Right lung (tissue), 5 donors: ENCODE data around the gene NOS1AP. TPM values are rescaled to one million over a fixed set of nuclear protein-coding genes. Genes with fewer than 3 reads are reported as not detected.
A peak's percentile ranks its signal among the peaks of the same experiment; 100 is the strongest.

Experiments
- DNase-seq, 2 donors: peaks; one replicate each; pipeline ENCODE4 v3.0.0-alpha.2; 2013
- polyA plus RNA-seq, 5 donors: library from polyadenylated mRNA; unstranded; fragments of 120-200 nt; gene quantifications; one replicate each; pipeline versions ENCODE4 v1.2.1 to v1.2.3, GENCODE V29; 2013; ENCODE audit warnings: inconsistent platforms in 1 of 5, low replicate concordance in 1 of 5; ENCODE audit not compliant: insufficient read length in 5 of 5, insufficient read depth in 1 of 5

Gene NOS1AP
- polyA plus RNA-seq, 5 donors, result 2.0 to 3.2 (median 2.8) TPM

- no peak for DNase-seq
Observed at GRCh38 chr1:162218546-162218945, 149.1 kb downstream of the NOS1AP start.

DNA sequence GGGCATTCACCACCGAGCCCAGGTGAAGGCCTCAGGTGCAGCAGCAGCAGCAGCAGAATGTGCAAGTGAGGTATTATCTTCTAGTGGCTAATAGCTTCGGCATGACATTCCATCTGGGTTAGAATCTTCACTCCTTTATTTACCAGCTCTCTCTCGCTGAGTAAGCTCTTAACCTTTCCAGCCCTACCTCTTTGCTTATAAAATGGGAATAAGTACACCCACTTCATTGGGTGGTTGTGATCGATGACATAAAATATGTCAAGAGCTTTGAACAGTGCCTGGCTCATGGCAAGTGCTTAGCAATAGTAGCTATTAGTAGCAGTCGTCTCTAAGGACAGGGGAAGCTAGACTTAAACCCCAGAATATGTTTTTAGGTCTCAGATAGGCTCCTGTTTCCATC, 149.5 kb downstream of the NOS1AP start:
- DNase-seq, result no peak

DNA sequence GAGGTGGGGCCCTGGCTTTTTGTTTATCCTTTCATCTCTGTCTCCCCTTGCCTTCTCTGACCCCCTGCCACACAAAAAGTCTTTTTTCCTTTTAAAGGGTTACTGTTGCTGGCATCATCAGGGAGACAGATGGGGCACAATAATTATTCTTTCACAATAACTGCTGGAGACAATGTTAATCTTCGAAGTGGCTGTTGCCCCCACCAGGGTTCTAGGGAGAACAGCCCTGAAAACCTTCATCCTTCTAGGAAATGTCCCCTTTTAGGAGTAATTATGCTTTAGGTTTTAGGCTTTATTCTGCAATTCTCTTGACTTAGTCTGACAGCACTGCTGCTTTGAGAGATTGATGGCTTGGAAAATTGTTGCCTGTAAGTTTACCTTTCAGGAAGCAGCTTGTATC, 150.0 kb downstream of the NOS1AP start:
- DNase-seq, result no peak

DNA sequence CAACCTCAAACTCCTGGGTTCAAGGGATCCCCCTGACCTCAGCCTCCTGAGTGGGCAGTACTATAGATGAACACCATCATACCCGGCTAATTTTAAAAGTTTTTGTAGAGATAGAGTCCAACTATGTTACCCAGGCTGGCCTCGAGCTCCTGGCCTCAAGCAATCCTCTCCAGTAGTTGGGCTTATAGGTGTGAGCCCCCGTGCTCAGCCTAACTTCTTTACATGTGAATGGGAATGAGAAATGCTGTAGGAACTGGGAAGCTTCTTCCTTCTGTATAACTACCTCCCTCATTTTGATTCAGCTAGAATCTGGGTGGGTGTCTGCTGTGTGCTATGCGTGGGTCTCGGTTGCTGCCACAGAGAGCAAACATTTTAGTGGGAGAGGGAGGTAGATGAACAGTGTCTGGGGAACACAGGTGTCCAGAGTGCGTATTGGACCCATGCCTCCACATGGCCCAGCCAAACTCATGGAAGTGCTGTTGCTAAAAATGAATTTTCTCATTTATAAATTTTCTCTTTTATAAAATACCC, 150.6 kb downstream of the NOS1AP start:
- no peak for DNase-seq

GRCh38 chr1:162222014-162222413, 152.5 kb downstream of the NOS1AP start:
- DNase-seq, result no peak

GRCh38 chr1:162222730-162223129, 153.2 kb downstream of the NOS1AP start:
- no peak for DNase-seq

DNA sequence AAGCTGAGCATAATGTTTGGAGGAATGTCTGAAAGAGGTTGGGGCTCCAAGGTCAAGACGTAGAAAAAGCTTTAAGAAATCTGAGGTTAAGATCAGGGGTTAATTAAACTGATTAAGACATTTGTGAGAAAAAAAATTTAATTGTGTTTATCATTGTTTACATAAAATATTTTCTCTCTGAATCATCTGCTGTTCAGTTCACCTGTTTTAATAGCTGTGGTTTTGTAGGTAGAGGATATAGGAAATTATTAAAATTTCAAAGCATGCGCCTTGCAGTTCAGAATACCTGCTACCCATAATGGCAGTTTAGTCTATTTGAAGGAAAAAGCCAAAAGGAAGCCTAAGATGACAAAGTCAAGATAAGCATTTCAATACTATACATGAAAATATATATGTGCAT, 154.0 kb downstream of the NOS1AP start:
- no peak for DNase-seq

DNA sequence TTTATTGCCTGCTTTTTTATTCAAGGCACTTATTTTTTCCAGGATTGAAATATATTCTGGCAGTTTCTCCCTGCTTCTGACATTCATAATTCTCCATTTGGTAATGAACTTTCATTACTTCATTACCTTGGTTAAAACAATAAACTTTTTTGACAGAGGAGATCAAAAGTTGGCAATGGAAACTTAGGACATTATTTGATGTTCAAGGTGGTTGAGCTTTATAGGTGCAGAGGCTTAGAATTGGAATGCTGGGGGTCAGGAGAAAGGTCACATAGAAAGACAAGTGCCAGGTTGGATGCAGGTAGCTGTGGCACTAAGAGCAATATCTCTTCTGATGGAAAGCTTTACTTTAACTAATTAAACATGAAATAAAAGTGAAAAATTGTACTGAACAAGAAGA, 154.8 kb downstream of the NOS1AP start:
- no peak for DNase-seq

- DNase-seq, result no peak
Observed at GRCh38 chr1:162228586-162228985, 159.1 kb downstream of the NOS1AP start.

DNA sequence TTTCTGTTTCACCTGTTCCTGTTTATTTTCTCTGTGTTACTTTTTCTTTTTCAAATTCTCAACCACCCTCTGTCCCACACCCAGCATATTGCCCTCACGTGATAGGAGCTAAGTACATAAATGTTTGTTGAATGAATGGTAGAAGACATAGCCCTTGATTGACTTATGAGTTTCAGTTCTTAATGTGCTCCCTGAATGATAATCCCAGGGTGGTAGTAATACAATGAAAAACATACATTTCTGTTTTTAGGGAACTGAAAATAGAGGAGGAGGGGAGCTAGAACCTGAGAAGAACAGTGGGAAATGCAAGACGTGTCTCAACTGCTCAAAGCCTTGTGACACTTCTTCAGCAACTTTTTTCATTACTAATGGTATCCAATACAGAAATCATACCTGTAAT, 160.1 kb downstream of the NOS1AP start:
- DNase-seq, result no peak

DNA sequence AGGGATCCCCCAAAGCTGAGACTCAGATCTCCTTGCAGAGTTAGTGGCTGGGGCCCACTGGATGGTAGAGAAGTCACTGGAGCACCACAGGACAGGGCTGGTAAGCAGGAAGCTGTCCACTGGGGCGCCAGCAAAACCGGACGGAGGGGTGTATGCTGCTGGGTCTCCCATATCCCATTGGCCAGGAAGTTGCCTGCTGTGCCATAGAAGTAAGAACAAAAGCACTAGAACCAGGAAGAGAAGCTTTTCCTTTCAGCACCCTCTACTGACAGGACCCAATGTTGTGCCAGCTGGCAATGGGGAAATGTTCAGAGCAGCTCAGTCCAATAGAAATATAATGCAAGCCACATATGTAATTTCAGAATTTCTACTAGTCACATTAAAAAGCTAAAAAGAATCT, 160.6 kb downstream of the NOS1AP start:
- DNase-seq, result peak in 1 of 2 donors; percentile 27

- no peak for DNase-seq
Observed at GRCh38 chr1:162230517-162230916, 161.0 kb downstream of the NOS1AP start.

- DNase-seq, result no peak
Observed at GRCh38 chr1:162232034-162232711, 162.7 kb downstream of the NOS1AP start.

DNA sequence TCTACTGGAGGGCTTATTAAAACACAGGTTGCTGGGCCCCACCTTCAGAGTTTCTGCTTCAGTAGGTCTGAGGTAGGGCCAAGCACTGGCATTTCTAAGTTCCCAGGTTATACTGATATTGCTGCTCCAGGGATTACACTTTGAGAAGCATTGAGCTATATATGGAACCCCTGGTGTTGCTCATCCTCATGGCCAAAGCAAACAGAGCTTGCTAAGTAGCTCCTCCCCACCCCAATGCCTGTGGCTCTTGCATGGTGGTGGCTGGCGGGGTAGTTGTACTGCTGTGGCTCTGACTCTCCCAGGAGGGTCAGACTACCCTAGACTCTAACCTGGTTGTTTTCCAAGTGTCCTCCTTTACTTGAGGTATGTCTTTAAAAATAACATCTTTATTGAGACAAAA, 163.6 kb downstream of the NOS1AP start:
- DNase-seq, result no peak

- no peak for DNase-seq
Observed at GRCh38 chr1:162233937-162234336, 164.4 kb downstream of the NOS1AP start.

GRCh38 chr1:162234571-162234970, 165.1 kb downstream of the NOS1AP start:
- no peak for DNase-seq

DNA sequence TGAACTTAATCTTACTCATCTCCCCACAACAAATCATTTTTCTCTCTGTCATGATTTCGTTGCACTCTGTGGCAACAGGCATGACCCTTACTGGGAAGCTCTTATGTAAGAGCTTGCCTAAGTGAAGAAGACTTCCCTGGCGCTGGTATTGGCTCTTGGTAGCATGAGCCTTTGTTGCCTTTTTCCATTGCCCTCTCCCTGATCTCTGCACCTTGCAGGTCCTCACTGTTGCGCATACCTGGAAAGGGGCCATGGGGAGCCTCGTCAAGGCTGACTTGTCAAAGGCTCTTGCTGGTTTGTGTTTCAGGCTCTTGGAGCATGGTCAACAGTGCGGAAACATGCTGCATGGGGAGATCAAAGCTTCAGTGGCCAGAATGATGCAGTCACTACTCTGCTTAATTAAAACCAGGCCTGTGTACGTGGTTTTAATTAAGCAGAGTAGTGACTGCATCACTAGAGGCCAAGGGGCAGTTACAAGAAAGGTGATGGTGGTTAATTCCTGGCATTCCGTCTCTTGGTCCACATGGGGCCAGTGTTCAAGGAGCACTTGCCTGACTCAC, 165.8 kb downstream of the NOS1AP start:
- DNase-seq, result no peak

GRCh38 chr1:162236201-162236600, 166.7 kb downstream of the NOS1AP start:
- no peak for DNase-seq

GRCh38 chr1:162236618-162237017, 167.1 kb downstream of the NOS1AP start:
- DNase-seq, result no peak

DNA sequence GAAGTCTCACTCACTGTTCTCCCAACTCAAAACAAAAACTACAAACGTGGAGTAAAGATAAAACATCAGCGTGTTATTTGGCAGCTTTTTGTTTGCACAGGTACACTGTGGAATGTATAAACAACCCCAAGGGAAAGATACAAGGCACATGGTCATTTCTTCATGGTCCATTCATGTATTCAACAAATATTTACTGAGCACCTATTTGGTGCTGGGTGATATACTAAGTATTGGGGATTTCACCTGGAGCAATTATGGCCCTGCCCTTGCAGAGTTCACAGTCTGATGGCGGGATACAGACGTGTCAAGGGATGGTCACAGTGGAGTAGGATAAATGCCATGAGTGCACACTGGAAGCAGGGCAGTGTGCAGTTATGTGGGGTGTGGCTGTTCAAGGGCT, 171.1 kb downstream of the NOS1AP start:
- DNase-seq, result no peak

- DNase-seq, result no peak
Observed at GRCh38 chr1:162242804-162243203, 173.3 kb downstream of the NOS1AP start.

GRCh38 chr1:162248854-162249535, 179.5 kb downstream of the NOS1AP start:
- DNase-seq, result no peak
